Vagina (tissue), 2 donors: ENCODE measurements around the gene SPIC.

Source experiments
- CTCF ChIP-seq, 3 experiments: fragments of 450-650 bp in 2 of 3; fragments of 200-600 bp in 1 of 3; sonication (generic) in 1 of 3; IDR thresholded peaks; one replicate each; pipeline ENCODE4 v1.5.1; 2017 to 2019; ENCODE audit warnings: antibody characterized with exemption in 3 of 3, mild to moderate bottlenecking in 2 of 3, moderate library complexity in 2 of 3
- POLR2A ChIP-seq, 2 donors: fragments of 450-650 bp; IDR thresholded peaks; one replicate each; pipeline ENCODE4 v1.6.1; 2017; ENCODE audit warnings: antibody characterized with exemption in 2 of 2, mild to moderate bottlenecking in 2 of 2, moderate library complexity in 2 of 2
- POLR2AphosphoS5 ChIP-seq, 2 donors: sonication (generic); formaldehyde crosslinking; IDR thresholded peaks; one replicate each; pipeline ENCODE4 v1.9.0; 2017; ENCODE audit warnings: antibody characterized with exemption in 2 of 2, mild to moderate bottlenecking in 2 of 2, low read depth in 1 of 2; ENCODE audit not compliant: insufficient read depth in 1 of 2

- TF ChIP-seq CTCF (IDR thresholded peaks at IDR 0.05) (no peak), POLR2AphosphoS5 (IDR thresholded peaks at IDR 0.05; ENCODE audit: insufficient read depth in 1 of 2, low read depth in 1 of 2) (no peak), POLR2A (IDR thresholded peaks at IDR 0.05) (no peak)
Measured at GRCh38 chr12:101498252-101498651, 23.1 kb downstream of the SPIC start.
